Vagina (tissue), 2 donors: ENCODE measurements around the gene NEMF.

ENCODE experiments used
- CTCF ChIP-seq, 3 experiments: fragments of 450-650 bp in 2 of 3; fragments of 200-600 bp in 1 of 3; sonication (generic) in 1 of 3; IDR thresholded peaks; one replicate each; pipeline ENCODE4 v1.5.1; 2017 to 2019; ENCODE audit warnings: antibody characterized with exemption in 3 of 3, mild to moderate bottlenecking in 2 of 3, moderate library complexity in 2 of 3
- POLR2AphosphoS5 ChIP-seq, 2 donors: sonication (generic); formaldehyde crosslinking; IDR thresholded peaks; one replicate each; pipeline ENCODE4 v1.9.0; 2017; ENCODE audit warnings: antibody characterized with exemption in 2 of 2, mild to moderate bottlenecking in 2 of 2, low read depth in 1 of 2; ENCODE audit not compliant: insufficient read depth in 1 of 2

DNA sequence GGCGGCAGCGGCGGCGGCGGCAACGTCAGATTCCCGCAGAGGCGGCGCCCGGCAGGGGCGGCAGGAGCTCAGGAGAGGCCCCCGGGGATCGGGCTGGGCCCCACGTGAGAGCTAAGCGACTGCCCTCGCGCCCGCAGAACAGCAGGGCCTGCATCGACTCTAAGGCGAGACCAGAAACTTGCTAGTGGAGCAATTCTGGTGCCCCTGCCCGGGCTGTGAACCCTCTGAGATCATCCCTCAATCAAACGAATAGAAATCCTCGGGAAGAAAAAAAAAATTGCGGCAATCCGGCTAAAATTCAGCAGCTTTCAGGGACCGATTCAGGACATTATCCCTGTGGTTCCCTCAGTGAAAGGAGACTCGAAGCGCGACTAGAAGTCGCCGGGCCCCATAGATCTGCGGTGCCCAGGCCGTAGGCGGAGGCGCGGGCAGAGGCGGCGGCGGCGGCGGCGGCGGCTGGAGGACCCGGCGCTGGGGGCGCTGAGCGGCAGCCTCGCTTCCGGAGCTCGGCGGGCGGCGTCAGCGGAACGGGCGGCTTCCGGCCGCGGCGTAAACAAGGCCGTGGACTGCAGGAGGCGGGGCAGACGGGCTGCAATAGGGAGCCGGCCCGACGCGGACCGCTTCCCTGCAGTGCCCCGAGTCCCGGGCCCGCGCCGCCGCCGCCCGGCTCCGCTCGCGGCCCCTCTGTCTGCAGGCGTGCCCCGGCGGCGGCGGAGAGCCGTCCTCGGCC lies 84.9 kb downstream of the NEMF start, which contains the start of gene KLHDC2:
- TF ChIP-seq CTCF (IDR thresholded peaks at IDR 0.05) (no peak), POLR2AphosphoS5 (IDR thresholded peaks at IDR 0.05; ENCODE audit: insufficient read depth in 1 of 2, low read depth in 1 of 2) (peak in 1 of 2 donors; percentile 68)
